DOHH2 (cell line): ENCODE measurements around the gene KIAA0040.

ENCODE experiments used
- H3F3A ChIP-seq: fragments of 200-600 bp; sonication (generic), shearing (Covaris generic); 2 replicates; pipeline ENCODE4 v1.6.0; 2016; ENCODE audit warnings: antibody characterized with exemption, mild to moderate bottlenecking; ENCODE audit not compliant: control insufficient read depth, insufficient read depth
- H3K27ac ChIP-seq: fragments of 200-600 bp; sonication (generic); 2 replicates; pipeline ENCODE4 v1.5.1; 2014; ENCODE audit warnings: low read depth, mild to moderate bottlenecking, low read length, moderate library complexity
- H3K27me3 ChIP-seq: fragments of 200-600 bp; sonication (generic); 2 replicates; pipeline ENCODE4 v1.6.1; 2014; ENCODE audit warnings: mild to moderate bottlenecking, low read length, mixed read lengths; ENCODE audit not compliant: control insufficient read depth
- H3K36me3 ChIP-seq: fragments of 200-600 bp; sonication (generic); 2 replicates; pipeline ENCODE4 v1.6.1; 2014; ENCODE audit warnings: mild to moderate bottlenecking, low read length, moderate library complexity, mixed read lengths; ENCODE audit not compliant: control insufficient read depth
- H3K4me1 ChIP-seq: fragments of 200-600 bp; sonication (generic); 2 replicates; pipeline ENCODE4 v1.6.1; 2014; ENCODE audit warnings: mild to moderate bottlenecking, low read length, mixed read lengths; ENCODE audit not compliant: control insufficient read depth
- H3K4me2 ChIP-seq: fragments of 200-600 bp; sonication (generic); 2 replicates; pipeline ENCODE4 v1.6.0; 2014; ENCODE audit warnings: mild to moderate bottlenecking, low read length, moderate library complexity
- H3K4me3 ChIP-seq: fragments of 200-600 bp; sonication (generic); 2 replicates; pipeline ENCODE4 v1.5.1; 2014; ENCODE audit warnings: mild to moderate bottlenecking, low read length, mixed read lengths
- H3K79me2 ChIP-seq: fragments of 200-600 bp; sonication (generic); 2 replicates; pipeline ENCODE4 v1.6.1; 2014; ENCODE audit warnings: mild to moderate bottlenecking, low read length, mixed read lengths; ENCODE audit not compliant: control insufficient read depth
- H3K9me2 ChIP-seq: fragments of 200-600 bp; sonication (generic); replicated peaks from 2 replicates; pipeline ENCODE4 v1.6.1; 2014; ENCODE audit warnings: mild to moderate bottlenecking, low read length, mixed read lengths; ENCODE audit not compliant: control insufficient read depth
- H3K9me3 ChIP-seq: fragments of 200-600 bp; sonication (generic); 2 replicates; pipeline ENCODE4 v1.6.1; 2014; ENCODE audit warnings: antibody characterized with exemption, low read length, mixed read lengths; ENCODE audit not compliant: control insufficient read depth, insufficient read depth
- H4K20me1 ChIP-seq: fragments of 200-600 bp; sonication (generic); 2 replicates; pipeline ENCODE4 v1.6.0; 2014; ENCODE audit warnings: low read depth, mild to moderate bottlenecking, antibody characterized with exemption, low read length, moderate library complexity; ENCODE audit not compliant: control insufficient read depth, insufficient read depth
- EZH2phosphoT487 ChIP-seq: fragments of 200-600 bp; sonication (generic); IDR thresholded peaks from 2 replicates; pipeline ENCODE4 v1.6.1; 2017; ENCODE audit warnings: borderline replicate concordance, mild to moderate bottlenecking, antibody characterized with exemption, low read length, moderate library complexity, mixed read lengths
- TF ChIP-seq, protein P1 (sequence below): fragments of 200-600 bp; sonication (generic); IDR thresholded peaks from one replicate; pipeline ENCODE4 v1.5.1; 2014; ENCODE audit warnings: antibody characterized with exemption, mild to moderate bottlenecking, low read depth, low read length; ENCODE audit not compliant: poor library complexity, severe bottlenecking

The KIAA0040 gene

GRCh38 chr1:175204330-175204729 is 11.8 kb upstream of the KIAA0040 start:
- H3K27me3 ChIP-seq, result no peaks in the 10 kb centered on the region
- peaks cover 4% of the 10 kb centered on the region; the same call in 1 of the 2 replicates for H3K36me3 ChIP-seq
- no peaks in the 10 kb centered on the region for H3K79me2 ChIP-seq
- H3K4me3 ChIP-seq, result no peak overlapping the region
- TF ChIP-seq, protein P1, sequence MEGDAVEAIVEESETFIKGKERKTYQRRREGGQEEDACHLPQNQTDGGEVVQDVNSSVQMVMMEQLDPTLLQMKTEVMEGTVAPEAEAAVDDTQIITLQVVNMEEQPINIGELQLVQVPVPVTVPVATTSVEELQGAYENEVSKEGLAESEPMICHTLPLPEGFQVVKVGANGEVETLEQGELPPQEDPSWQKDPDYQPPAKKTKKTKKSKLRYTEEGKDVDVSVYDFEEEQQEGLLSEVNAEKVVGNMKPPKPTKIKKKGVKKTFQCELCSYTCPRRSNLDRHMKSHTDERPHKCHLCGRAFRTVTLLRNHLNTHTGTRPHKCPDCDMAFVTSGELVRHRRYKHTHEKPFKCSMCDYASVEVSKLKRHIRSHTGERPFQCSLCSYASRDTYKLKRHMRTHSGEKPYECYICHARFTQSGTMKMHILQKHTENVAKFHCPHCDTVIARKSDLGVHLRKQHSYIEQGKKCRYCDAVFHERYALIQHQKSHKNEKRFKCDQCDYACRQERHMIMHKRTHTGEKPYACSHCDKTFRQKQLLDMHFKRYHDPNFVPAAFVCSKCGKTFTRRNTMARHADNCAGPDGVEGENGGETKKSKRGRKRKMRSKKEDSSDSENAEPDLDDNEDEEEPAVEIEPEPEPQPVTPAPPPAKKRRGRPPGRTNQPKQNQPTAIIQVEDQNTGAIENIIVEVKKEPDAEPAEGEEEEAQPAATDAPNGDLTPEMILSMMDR, result no peak
- TF ChIP-seq EZH2phosphoT487, result no peak
- H4K20me1 ChIP-seq, result no peaks in the 10 kb centered on the region
- no peaks in the 10 kb centered on the region for H3K9me3 ChIP-seq
- peaks cover 85% of the 10 kb centered on the region for H3K4me1 ChIP-seq
- no peaks in the 10 kb centered on the region for H3K9me2 ChIP-seq
- H3K4me2 ChIP-seq, result no peak overlapping the region
- no peak overlapping the region for H3K27ac ChIP-seq
- peaks cover 7% of the 10 kb centered on the region for H3F3A ChIP-seq

GRCh38 chr1:175203570-175204068 is 11.0 kb upstream of the KIAA0040 start:
- H3K27ac ChIP-seq, result no peak overlapping the region
- H3F3A ChIP-seq, result peaks cover 4% of the 10 kb centered on the region
- no peaks in the 10 kb centered on the region for H3K79me2 ChIP-seq
- peaks cover 80% of the 10 kb centered on the region for H3K4me1 ChIP-seq
- no peak overlapping the region for H3K4me2 ChIP-seq
- no peak overlapping the region for H3K4me3 ChIP-seq
- H3K36me3 ChIP-seq, result peaks cover under 1% of the 10 kb centered on the region; the same call in 1 of the 2 replicates
- no peaks in the 10 kb centered on the region for H3K27me3 ChIP-seq
- H3K9me2 ChIP-seq, result no peaks in the 10 kb centered on the region
- no peaks in the 10 kb centered on the region for H4K20me1 ChIP-seq
- no peaks in the 10 kb centered on the region for H3K9me3 ChIP-seq
- TF ChIP-seq EZH2phosphoT487, result no peak
- TF ChIP-seq, protein P1, result no peak

DNA sequence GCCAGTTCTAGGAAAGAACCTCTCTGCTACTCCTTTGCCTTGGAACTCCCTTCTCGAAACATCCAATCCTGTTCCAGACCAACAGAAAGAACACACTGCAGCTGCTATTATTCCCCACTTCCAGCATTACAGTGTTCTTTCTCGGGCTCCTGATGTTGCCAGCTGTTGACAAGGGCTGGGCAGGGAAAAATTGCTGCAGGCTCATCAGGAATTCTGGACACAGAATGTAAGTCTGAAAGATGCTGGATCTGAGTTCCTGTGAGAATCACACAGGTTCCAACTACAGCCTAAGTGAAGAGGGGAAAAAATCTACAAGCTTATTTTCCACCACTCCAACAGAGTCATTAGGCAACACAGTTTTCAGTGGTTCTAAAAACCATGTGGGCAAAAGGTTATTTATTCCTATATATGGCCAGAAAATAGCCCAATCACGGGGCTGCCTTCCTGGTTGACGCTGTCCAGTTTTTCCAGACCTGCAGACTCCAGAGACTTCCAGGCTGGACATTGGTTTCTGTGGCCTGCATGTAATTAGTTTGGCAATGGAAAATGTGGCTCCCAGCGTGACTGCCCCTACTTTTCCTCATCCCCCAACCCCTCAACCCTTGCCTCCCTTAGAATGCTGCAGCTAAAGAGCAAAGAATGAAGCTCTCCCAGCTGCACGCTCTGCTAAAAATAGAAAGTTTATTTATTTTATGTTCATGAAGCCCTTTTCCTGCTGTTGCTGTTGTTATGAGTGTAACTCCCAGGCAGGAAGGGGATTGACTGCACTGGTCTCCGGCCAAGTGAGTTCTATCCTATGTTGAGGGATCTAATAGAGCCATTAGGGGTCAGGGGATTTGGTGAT is 8.3 kb upstream of the KIAA0040 start:
- Histone ChIP-seq H3K9me3 (no peaks in the 10 kb centered on the region), H3K79me2 (no peaks in the 10 kb centered on the region), H4K20me1 (no peaks in the 10 kb centered on the region), H3K36me3 (no peaks in the 10 kb centered on the region), H3K4me3 (no peak overlapping the region), H3K4me2 (peak overlapping the region; percentile 33), H3K9me2 (no peaks in the 10 kb centered on the region), H3K4me1 (peaks cover 83% of the 10 kb centered on the region), H3K27me3 (no peaks in the 10 kb centered on the region), H3K27ac (no peak overlapping the region), H3F3A (peaks cover 3% of the 10 kb centered on the region)
- TF ChIP-seq EZH2phosphoT487, result no peak
- TF ChIP-seq, protein P1, result no peak
